GM18520 (cell line): ENCODE data around the gene TRIM66.
A peak's percentile ranks its signal among the peaks of the same experiment; 100 is the strongest.
"Not testable (repeated sequence)": the region's sequence is repeated elsewhere in the genome, so short reads cannot be mapped to it uniquely, and the experiment has no call there.

Experiments used
- ATAC-seq: cut with Tn5 transposase; IDR thresholded peaks from one replicate; pipeline ENCODE4 v1.9.1; 2021; ENCODE audit not compliant: unreplicated experiment

The TRIM66 gene

DNA sequence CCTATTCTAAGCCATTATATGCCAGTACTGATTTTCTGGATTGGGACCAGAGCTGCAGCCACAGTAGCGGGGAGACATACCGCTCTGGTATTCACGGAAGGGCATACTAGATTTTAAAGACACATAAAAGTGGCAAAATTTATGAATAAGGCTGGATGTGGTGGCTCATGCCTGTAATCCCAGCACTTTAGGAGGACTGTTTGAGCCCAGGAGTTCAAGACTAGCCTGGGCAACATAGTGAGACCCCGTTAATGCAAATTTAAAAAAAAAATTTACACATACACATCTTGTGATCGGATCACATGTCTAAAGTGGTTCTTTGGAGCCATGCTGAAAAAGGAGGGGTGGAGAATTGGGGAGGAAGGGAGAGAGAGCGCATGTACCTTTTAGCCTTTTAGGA is 9.1 kb upstream of the TRIM66 start:
- ATAC-seq: no peak

DNA sequence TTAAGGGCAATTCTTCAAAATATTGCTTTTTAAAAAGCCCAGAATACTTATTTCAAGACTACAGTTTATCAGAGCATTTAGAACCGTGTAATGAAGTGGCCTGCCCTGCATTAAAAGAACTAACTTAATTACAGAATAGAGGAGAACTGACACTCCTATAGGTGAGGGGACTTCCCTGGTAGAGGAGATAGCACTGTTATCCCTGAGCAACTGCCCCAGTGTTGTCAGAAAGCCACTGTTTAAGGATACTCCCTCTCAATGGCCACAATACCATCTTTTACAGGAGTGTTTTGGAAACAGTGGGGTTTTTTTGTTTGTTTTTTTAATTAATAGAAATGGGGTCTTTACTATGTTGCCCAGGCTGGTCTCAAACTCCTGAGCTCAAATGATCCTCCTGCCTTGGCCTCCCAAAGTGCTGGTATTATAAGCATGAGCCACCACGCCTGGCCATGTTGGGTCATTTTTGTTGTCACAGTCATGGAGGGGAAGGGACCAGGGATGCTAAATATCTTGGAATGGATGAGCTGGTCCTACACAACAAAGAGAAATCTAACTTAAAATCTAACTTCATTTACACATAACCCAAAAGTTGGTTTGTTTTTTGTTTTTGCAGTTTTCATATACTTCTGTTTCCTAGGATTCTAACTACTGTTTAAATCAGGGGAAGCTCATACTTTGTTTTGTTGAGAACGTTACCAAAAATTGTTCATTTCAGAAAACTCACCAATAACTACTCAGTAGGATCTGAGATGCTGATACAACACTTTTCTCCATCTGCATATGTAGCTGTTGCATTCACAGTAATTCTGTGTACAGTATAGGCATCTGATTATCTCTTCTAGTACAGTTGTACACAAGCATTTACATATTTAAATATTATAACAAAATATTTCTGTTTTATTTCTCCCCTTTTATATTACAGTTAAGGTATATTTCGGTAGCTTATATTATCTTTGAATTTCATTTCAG is 8.2 kb upstream of the TRIM66 start:
- ATAC-seq: no peak

DNA sequence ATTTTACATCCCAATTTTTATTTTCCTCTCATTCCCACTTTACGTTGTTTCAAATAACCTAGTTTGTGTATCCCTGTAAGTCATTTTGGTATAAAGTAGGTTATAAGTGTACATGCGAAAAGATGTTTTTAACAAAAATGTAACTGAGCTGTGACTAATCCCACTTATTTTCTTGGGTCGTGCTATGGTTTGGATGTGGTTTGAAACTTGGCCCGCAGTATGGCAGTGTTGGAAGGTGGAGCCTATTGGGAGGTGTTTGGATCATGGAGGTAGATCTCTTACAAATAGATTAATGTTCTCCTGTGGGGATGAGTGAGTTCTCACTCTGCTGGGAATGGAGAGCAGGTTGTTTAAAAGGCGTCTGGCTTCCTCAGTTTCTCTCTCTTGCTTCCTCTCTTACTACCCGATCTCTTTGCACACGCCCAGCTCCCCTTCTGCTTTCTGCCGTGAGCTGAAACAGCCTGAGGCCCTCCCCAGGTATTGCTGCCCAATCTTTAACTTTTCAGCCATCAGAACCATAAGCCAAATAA is 7.3 kb upstream of the TRIM66 start:
- ATAC-seq: no peak

DNA sequence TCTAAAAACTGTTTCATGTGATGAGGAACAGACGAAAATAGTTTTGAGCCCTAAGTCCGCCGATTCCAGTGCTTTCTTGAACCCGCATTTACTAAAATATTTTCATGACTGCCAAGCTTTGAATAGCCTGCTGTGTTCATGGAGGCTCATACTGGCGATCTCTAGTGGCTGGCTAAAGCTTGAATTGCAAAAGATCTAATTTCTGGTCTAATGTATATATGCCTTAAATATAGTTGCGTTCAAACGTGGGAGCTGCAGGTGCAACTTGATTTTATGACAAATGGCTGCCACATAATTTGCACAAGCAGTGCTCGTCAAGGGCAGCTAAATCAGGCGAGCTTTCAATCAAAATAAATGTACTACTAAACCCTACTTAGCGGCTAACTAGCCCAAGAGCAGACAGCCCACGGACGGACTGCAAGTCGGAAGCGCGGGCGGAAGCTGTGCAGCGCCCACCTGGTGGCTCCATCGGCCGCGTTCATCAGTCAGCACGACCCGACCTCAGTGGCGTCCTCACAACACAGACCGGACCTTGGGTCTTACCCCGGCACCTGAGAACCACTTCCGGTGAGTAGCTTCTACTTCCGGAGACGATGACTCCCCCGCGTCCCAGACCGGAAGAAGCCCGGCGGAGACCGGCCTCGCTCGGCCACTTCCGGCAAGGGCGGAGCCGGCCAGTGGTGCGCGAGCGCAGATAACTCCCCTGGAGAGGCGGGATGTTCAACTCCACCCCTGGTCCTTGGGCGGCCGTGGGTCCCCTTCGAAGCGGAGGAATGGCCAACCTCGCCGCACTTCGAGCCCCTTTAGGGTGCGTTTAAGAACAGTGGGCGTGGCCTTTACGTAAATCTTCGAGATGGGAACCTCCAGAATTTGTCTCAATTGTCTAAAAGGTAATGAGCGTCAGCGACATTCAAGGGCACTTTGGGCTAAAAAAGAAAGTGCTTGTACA is 6.2 kb upstream of the TRIM66 start:
- peak; percentile 87 for ATAC-seq

DNA sequence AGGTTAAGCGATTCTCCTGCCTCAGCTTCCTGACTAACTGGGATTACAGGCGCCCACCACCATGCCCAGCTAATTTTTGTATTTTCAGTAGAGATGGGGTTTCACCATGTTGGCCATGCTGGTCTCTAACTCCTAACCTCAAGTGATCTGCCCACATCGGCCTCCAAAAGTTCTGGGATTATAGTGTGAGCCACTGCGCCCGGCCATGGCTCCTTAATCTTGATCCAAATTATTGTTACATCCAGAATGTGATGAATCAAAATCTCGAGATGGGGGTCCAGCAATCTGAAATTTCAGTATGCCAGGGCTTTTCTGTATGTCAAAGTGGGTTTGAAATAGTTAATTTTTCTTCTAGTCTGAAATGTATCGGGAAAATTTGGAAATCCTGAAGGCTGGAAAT is 3.9 kb upstream of the TRIM66 start:
- ATAC-seq: no peak

DNA sequence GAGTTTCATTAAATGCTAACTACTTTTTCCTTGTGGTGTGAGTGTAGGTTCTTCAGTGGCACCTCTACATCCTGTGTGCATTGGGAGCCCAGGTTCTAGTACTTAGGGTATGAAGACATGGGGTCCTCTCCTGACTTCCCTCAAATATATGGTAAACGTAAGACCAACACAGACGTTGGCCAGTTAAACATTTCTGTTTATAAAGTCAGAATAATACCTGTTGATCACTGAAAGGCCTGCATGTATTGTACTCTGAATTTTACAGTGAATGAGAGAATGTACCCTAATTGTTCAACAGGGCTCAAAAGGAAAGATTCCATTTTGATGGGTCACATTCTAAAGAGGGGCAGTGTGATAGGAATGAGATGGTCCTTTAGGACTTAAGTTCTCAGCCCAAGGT is 3.4 kb upstream of the TRIM66 start:
- ATAC-seq: no peak

DNA sequence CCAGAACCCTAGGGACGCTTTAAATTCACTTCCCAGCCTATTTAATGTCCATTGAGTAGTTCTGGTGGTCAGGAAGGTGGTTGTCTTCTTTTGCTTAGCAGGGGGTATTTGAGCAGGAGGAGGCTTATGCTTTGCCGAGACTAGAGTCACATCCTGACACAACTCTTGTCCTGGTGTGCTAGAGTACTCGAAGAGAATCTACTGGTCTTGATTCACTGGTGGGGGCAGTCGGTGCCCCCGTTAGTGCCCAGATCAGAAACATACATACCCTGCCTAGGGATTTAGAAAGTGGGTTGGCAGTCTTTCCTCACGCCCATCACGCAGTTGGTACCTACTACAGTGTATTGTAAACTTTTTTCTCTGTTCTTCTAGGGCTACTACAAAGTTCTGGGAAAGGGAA is 2.8 kb upstream of the TRIM66 start:
- ATAC-seq: no peak

DNA sequence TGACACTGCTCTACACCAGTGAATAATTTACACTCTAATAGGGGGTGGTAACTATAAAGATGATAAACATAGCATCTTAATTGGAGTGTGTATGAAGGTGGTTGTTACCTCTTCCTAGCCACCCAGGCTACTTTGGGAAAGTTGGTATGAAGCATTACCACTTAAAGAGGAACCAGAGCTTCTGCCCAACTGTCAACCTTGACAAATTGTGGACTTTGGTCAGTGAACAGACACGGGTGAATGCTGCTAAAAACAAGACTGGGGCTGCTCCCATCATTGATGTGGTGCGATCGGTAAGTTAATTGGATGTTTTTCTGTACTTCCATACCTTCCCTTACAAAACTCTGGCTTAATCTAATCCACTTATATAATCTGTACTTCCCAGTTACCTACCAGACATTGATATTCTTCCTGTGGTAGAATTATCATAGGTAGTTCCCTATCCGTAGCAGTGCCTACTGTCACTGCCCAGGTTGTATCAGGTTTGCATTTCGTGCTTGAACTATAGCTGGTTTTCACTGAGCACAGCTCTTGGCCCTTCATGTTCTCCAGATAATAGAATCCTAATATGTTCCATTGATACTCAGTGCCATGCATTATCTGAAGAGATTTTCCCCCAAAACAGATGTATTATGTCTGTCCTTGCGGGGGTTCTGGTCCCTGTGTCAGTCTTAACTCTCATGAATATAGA is 2.3 kb upstream of the TRIM66 start:
- no peak for ATAC-seq

DNA sequence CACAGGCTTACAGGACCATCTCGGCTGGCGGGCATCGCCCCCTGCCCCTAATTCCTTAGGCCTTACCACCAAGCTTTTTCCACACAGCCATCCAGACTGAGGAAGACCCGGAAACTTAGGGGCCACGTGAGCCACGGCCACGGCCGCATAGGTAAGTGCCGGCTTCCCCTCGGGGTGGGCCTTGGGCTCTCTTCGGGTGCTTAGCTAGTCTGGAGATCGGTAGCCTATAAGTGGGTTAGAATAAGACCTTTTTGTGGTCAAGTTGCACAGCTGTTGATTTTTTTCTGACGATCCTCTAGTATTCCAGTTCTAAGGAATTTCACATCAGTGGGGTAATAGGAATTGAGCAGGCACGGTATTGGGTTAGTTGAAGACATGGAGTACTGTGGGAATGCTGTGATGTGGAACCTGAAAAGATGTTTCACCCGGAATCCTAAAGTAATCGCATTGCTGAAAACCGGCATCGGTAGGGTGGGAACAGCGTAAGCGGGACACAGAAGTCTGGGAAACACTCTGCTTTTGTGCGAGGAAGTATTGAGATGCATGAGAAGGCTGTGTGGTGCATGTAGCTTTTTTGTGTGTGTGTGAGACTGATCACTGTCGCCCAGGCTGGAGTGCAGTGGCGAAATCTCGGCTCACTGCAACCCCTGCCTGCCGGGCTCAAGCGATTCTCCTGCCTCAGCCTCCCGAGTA is 796 bp upstream of the TRIM66 start:
- ATAC-seq: no peak

DNA sequence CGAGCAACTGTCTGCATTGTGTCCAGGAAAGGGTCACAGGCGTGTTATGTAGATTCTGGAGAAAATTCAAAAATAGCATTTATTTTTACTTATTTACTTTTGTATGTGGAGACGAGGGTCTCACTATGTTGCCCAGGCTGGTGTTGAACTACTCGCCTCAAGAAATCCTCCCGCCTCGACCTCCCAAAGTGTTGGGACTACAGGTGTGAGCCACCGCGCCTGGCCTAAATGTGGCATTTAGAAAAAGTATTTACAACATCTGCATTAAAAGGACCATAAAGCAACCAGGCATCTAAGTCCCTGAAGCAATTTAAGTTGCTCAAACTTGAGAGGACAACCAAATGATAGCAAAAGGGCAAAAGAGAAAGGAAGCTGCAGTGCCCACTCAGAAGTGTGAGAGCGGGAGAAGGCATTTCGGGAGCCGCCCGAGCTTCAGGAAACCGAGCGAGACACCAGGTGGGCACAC is 595 bp downstream of the TRIM66 start:
- no peak for ATAC-seq

DNA sequence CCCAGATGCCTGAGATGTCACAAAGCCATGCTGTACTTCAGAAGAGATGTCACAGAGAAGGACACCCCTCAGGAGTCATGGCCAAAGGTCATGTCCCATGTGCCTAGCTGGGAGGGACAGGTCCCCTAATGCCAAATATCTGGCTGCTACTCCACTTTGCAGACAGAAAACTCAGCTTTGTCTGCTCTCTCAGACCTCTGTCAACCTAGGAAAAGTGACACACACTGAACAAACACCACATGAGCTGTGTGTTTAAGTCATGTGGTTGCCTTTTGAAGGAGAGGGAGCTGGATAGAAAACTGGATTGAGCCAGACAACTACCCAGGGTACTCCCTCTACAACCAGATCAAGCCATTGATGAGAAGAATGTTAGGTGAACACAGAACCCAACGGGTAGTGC is 3.5 kb downstream of the TRIM66 start:
- ATAC-seq: no peak

DNA sequence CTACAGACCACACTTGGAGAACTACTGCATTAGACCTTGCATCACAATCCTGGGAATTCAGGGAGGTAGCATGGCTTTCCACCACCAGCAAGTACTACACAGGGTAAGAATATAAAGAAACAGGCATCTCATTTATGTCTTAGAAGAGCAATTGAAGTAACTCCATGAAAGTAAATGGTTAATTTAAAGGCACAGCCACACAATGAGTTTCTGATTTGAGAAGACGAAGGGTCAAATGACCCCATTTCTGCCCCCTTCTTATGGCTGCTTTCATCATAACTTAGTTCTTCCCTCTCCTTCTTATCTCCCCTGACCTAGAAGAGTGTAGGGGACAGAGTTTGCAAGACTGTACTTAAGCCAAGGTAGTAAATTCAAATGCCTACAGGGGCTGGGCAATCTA is 6.0 kb downstream of the TRIM66 start:
- no peak for ATAC-seq

DNA sequence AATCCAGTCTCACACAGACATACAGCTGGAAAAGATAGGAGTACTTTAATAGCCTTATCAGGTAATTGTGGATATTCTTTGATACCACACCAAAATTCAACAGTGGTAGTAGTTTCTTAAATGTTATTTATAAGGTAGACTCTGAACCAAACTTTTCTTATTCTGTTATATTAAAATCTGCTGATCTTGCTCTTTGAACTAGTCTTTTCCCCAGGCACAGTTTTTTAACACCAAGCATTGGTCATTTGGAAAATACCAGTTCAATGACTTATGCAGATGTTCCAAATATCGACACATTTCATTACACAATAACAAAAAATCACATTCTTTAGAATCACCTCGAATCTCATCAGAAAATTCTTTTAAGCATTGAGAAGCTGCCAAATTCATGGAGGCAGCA is 7.6 kb downstream of the TRIM66 start:
- ATAC-seq: no peak

DNA sequence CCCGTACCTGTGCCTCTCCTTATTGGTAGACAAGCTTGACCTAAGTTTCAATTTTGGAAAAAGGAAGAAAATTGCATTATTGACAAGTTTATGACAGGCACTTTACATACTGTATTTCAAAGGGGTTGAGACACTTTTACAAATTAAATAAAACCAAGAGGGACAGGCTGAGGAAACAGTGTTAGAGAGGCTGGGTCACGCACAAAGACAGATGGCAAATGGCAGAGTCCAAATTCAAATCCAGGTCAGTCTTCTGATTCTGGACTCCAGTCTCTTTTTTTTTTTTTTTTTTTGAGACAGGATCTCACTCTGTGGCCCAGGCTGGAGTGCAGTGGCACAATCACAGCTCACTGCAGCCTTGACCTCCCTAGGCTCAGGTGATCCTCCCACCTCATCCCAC is 10.1 kb downstream of the TRIM66 start:
- no peak for ATAC-seq

DNA sequence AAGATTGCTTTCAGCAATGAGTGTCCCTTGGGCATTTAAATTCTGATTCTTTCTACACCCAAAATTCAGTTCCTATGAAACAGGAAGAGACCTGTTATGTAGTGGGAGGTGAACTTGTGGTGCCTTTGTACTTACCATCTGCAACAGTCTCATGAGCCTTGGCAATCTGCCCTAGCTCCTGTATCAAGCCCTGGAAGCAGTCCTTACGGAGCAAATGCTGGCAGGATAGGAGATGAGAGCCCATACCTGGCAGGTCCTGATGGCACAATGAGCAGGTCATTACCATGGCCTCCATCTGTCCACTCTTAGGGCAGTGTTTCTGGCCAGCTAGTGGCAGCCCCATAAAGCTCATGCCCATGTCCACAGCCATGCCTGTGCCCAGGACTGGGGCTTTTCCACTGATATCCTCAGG is 10.8 kb downstream of the TRIM66 start:
- no peak for ATAC-seq

DNA sequence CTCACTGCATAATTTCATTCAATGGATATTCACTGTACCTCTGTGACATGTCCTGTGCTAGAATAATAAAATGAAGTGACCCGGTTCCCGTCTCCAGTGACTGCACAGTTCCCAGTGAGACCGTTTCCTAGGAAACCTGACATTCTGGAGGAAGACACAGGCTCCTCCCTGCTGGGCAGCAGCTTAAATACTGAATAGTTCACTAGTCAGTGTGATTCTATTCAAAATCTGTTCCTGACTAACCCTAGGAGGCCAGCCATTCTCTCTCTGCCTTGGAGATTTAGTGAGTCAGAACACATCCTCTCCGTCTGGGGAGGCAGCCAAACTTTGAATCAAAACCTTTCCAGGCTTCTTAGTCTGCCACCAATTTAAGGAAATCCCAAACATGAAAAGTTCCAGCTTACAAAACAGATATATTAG is 11.3 kb downstream of the TRIM66 start:
- no peak for ATAC-seq

DNA sequence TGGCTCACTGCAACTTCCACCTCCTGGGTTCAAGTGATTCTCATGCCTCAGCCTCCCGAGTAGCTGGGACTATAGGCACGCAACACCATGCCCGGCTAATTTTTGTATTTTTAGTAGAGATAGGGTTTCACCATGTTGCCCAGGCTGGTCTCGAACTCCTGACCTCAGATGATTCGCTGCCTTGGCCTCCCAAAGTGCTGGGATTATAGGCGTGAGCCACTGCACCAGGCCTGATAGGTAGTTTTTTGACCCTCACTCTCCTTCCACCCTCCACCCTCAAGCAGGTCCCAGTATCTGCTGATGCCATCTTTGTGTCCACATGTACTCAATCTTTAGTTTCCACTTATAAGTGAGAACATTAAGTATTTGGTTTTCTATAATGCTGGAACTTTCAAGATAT is 12.4 kb downstream of the TRIM66 start:
- ATAC-seq: not testable (repeated sequence)

DNA sequence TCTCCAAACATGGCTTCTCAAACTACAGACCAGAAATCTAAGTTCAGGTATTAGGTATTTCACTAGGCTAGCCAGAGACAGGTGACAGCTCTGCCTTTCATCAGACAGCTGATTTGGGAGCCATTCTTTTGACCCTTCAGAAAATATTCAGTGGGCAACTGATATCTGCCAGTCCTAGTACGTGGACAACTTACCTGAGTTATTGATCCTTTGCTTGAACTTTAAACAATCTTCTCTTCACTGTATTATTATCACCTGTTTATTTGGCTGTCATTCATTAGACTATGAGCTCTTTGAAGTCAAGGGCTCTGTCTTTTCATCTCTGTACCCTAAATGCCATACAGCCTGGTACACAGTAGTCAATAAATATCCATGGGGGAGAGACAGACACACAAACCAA is 17.2 kb downstream of the TRIM66 start:
- no peak for ATAC-seq

DNA sequence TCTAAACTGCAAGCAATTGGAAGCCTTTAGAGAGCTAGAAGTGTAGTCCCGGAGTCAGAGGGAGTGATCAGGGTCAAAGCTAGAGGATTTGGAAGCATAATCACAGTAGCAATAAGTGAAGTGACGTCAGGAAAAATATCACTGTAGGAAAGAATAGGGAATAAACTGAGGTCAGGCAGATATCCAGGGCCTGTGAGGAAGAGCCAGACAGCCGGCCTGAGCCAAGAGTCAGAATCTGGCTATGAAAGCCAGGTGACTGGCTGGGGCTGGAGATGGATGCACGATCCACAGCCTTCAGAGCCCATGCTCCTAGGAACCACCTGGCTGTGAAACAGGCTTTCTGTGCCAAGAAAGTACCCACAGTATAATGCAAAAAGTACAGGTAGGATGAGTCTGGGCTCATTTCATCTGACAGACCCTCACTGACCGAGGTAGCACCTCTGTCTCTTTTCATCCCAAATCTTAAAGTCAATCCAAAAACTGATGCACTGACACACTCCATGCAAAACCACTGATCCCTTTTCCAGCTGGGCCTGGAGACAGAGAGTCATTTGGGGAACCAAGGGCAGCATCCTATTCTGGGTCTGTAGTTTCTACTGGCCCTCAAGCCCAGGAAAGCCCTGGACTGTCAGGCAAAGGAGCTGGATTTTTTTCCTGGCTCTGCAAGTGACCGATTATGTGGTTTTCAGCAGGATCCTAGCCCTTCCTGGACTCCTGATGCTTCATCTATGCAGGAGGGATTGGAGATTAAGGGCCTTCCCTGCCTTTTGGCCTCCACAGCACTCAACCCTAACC is 21.3 kb downstream of the TRIM66 start:
- no peak for ATAC-seq
